Heart left ventricle (tissue), 13 donors: ENCODE measurements around the gene MS4A15.

Experiments used
- POLR2A ChIP-seq, 2 donors: fragments of 450-650 bp; IDR thresholded peaks; one replicate each; pipeline ENCODE4 v1.6.1; 2017; ENCODE audit warnings: antibody characterized with exemption in 2 of 2, mild to moderate bottlenecking in 2 of 2, moderate library complexity in 2 of 2
- TF ChIP-seq, protein P1 (sequence below), 12 donors: fragments of 200-600 bp; sonication (generic) in 4 of 12; IDR thresholded peaks; one replicate each; pipeline versions ENCODE4 v1.5.0 to v1.8.0; 2018 to 2022; ENCODE audit warnings: antibody characterized with exemption in 12 of 12, mild to moderate bottlenecking in 5 of 12
- donor health status: ischemic (EF 13 %, LVEDD 7.1; RV severe dilation, severe dysfunction).
- donor health status: DM: no; HTN: yes; CAD: no.
- donor health status: DM: no; HTN: no; CAD: no.
- donor health status: ischemic (EF 25% LVEDD 6.9; RV normal size, moderate dysfunction).
- donor health status: ischemic (EF 25% LVEDD 5.7; RV mildly dilated, moderate dysfunction).
- donor health status: ischemic (EF 35%, LVEDD 5.7; RV mildly dilated, moderate dysfunction).
- donor health status: nonischemic (EF 11% LVEDD 7.7; RV severe dilation, severe dysfunction).
- donor health status: DM: yes; HTN: yes; CAD: no.
- donor health status: PGD.
- donor health status: ischemic (EF 29% LVEDD 5.4; RV normal size, mild dysfunction).
- donor health status: nonischemic (EF 23%, LVEDD 6.1; RV moderate dilation, normal function).

DNA sequence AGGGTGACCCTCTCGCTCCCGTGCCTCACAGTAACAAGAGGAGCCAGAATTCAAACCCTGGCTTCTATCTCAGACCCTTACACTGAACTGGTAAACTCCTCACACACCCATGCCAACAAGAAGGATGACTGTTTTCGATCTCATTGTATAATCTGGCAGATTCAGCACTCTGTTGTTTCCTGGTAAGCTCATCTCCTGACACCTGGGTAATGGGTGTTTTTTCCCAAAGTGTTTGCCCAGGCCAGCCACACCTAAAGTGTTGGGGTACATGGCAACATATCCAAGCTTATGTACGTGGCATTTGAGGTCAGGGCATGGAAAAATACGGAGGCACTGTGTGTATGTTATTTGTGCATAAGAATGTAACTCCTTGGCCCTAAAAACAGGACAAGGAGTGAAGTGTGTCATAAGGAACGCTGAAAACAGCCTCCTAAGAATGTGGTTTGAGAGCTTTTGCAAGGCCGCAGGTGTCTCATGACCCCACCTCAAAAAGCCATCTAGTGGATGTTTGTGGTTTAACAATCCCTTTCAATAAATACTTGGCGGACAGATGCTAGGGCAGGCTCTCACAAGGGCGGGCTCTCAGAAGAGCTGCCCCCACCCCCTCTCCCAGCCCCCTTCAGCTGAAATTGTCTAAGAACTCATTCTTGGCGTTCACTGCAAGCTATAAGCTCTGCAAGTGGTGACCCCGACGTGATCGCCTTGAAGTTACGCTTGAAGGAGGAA lies at the start of gene MS4A15:
- TF ChIP-seq, protein P1, sequence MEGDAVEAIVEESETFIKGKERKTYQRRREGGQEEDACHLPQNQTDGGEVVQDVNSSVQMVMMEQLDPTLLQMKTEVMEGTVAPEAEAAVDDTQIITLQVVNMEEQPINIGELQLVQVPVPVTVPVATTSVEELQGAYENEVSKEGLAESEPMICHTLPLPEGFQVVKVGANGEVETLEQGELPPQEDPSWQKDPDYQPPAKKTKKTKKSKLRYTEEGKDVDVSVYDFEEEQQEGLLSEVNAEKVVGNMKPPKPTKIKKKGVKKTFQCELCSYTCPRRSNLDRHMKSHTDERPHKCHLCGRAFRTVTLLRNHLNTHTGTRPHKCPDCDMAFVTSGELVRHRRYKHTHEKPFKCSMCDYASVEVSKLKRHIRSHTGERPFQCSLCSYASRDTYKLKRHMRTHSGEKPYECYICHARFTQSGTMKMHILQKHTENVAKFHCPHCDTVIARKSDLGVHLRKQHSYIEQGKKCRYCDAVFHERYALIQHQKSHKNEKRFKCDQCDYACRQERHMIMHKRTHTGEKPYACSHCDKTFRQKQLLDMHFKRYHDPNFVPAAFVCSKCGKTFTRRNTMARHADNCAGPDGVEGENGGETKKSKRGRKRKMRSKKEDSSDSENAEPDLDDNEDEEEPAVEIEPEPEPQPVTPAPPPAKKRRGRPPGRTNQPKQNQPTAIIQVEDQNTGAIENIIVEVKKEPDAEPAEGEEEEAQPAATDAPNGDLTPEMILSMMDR (IDR thresholded peaks at IDR 0.05) = peak in 2 of 12 donors; percentile 5 to 9
- no peak for TF ChIP-seq POLR2A (IDR thresholded peaks at IDR 0.05)
